GM19099 (cell line): ENCODE data around the gene CFAP58.

ENCODE experiments used
- POLR2A ChIP-seq: IDR thresholded peaks from 3 replicates; pipeline ENCODE4 v1.6.1; 2011; ENCODE audit warnings: low read depth; ENCODE audit not compliant: insufficient read length; ENCODE audit errors: extremely low read depth

Gene CFAP58

GRCh38 chr10:104351919-104352318 is 1.7 kb upstream of the CFAP58 start:
- no peak for TF ChIP-seq POLR2A

DNA sequence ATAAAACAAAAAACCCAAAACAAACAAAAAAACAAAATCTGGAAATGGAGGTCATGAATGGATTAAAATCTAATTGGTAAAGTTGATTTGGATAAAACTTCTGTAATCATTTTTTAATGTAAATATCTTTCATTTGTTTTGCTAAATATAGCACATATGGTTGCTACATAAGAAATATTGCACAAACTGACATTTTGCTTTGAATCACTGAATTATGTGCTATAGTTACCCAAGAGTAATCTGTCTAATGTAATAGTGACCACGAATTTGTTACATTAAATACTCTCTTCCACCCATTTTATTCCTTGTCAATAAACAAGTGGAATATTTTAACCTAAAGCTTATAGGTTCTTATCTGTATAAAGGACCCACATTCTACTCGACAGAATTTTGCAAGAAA is 6.2 kb downstream of the CFAP58 start:
- TF ChIP-seq POLR2A = no peak

DNA sequence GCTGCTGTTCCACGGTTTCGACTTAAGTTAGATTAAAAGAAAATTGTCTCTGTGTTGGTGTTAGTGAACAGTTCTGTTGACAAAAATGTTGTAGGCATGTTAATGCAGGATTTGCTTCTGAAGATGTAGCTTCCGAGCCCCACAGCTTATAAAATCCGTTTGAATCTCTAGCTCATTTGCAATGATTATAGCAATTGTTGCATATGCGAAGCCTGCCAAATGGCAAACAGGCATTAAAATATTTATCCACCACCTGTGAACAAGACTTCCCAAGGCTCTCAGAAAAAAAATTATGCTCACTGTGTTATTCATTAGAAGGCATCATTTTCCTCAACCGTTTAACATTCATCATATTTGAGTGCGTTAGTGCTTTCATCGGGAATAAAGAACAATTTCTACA is 14.3 kb downstream of the CFAP58 start:
- TF ChIP-seq POLR2A = no peak

GRCh38 chr10:104368381-104368780 is 14.7 kb downstream of the CFAP58 start:
- TF ChIP-seq POLR2A = no peak

- no peak for TF ChIP-seq POLR2A
Measured at GRCh38 chr10:104371753-104372152, 18.1 kb downstream of the CFAP58 start.

GRCh38 chr10:104374591-104374990 is 21.0 kb downstream of the CFAP58 start:
- TF ChIP-seq POLR2A = no peak

DNA sequence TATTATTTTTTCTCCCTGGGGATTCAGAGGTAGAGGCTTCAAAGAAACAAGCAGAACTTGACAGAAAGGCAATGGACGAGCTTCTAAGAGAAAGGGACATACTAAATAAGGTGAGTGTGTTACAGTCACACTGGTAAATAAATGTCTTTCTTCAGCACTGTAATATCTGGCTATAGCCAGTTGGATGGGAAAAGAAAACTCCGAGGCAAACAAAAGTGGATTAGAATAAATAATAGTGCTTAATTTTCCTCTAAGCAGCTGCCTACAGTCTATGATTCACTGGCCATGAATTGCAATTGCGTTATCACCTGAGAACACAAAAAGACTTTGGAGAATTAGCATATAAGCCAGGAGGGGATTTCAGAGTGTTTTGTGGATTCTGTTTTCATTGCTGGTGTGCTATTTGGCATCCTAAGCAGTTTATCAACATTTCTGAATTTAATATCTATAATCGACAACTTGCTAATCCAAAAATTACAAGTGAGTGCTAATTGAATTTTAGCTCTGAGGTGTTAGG is 23.2 kb downstream of the CFAP58 start:
- TF ChIP-seq POLR2A = no peak

DNA sequence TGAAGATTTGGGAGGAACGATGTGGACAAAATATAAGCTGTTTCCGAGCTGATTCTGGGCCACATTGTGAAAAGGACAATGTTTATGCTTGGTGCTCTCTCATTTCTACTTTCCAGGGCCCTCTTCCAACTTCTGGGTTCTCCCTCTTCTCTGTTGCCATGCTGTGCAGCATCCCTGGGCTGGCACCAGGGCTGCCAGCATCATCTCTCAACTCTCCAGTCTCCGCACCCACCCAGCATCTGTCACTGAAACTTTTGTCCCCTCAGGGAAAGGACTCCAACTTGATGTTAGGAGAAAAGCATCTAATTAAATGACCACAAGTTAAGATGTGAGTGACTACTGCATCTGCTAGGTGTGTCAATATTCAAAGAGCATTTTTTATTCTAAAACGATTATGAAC is 26.7 kb downstream of the CFAP58 start:
- no peak for TF ChIP-seq POLR2A

- no peak for TF ChIP-seq POLR2A
Measured at GRCh38 chr10:104387130-104387888, 33.7 kb downstream of the CFAP58 start.

DNA sequence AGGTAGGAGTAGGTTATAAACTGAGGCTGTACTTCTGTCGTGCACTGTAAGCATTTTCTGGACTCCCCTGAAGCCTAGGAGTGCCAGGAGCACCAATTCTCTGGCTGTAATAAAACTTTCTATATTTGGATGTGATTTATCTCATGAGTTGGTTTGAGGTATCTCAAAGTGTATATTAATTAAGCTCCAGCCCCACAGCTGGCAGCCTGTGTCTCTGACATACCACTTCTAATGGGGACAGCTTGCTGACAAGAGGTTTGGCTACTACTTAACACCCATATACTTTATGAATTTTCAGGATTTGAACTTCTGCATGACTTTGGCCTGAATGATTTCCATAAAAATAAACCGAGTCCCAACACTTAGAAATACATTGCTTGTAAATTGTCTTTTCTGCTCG is 35.2 kb downstream of the CFAP58 start:
- no peak for TF ChIP-seq POLR2A

DNA sequence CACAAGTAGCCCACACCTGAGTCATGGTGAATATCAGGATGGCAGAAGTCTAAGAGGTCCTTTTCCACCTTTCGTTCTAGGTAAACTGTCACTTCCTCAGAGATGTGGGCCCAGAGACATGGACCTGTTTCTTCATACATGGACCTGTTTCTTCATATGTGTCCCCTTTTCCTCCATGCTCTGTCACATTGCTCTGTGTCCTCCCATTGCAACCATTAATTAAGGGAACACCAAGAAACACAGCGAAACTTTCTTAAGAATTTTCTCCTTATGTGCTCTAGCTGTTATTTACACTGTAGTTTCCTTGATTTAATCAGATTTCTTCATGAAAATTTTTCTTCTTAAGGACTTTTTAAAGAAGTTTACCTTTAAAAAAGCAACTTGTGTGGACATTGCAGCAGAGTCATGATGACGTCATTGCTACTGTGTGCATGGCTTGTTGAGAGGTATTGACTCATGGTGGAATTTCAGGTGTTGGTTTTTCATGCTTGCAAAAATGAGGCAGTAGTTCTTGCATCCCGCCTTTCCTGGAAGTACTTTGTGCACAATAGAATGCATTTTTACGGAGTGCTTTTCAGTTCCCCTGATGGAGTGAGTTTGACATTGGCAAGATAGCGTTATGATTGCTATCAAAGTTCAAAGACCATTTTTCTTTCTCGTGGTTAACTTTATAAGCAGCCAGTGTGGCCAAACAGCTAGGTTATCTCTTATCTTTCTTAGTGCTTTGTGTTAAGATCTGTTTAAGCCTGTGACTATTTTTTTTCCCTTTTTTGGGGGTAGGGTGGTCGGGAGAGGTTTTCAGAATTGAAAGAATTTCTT is 37.7 kb downstream of the CFAP58 start:
- TF ChIP-seq POLR2A = no peak

DNA sequence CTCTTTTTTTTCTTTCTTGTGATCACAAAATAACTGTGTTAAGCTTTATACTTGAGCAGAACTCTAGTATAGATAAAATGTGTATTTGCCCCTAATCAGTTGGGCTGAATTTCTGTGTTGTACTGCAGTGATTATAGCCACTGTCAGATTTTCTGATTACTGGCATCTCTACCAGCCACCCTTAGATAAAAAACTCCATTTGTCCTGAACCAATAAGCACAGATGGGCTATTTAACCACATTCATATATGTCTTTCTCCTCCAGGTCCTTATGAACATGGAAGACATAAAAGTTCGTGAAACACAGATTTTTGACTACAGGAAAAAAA is 38.3 kb downstream of the CFAP58 start:
- TF ChIP-seq POLR2A = no peak

- TF ChIP-seq POLR2A = no peak
Measured at GRCh38 chr10:104393387-104393786, 39.8 kb downstream of the CFAP58 start.

DNA sequence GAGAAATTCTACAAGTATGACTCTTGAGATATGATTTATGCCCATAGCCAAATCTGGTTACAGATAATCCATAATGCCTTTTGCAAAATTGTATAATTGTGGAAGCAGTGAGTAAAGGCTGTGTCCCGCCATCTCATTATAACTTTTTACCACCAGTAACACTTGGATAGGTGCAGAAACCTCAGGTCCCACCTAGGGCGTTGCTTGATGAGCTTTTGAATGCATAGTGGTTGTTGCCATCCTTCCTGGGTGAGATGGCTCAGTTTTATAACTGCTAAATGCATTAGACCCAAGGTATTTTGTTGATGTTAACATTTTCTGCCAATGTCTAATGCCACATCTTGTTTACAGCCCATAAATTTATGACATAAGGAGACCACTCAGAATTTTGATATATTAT is 42.9 kb downstream of the CFAP58 start:
- no peak for TF ChIP-seq POLR2A

- no peak for TF ChIP-seq POLR2A
Measured at GRCh38 chr10:104403636-104404035, 50.0 kb downstream of the CFAP58 start.

- TF ChIP-seq POLR2A = no peak
Measured at GRCh38 chr10:104406715-104407650, 53.4 kb downstream of the CFAP58 start.

- TF ChIP-seq POLR2A = no peak
Measured at GRCh38 chr10:104413528-104413927, 59.9 kb downstream of the CFAP58 start.
